Panc1 (cell line): ENCODE results near the gene HMGN2. TPM values are rescaled to one million over a fixed set of nuclear protein-coding genes. Genes with fewer than 3 reads are reported as not detected.
A peak's percentile ranks its signal among the peaks of the same experiment; 100 is the strongest.
"Not testable (repeated sequence)": the region's sequence is repeated elsewhere in the genome, so short reads cannot be mapped to it uniquely, and the experiment has no call there.

ENCODE experiments used
- ATAC-seq: fragments of 200-7000 bp; cut with Tn5 transposase; 2 replicates; pipeline ENCODE4 v1.9.1; 2020; ENCODE audit warnings: mild to moderate bottlenecking, moderate library complexity
- BruUV-seq: library from RNA; stranded (reverse); fragments of 400-500 nt; replicated peaks from 2 replicates; lab custom pipeline; 2021; lab: Mats Ljungman, UMichigan
- CTCF ChIA-PET: fragments of 300-600 bp; sonication (Branson Sonifier 250); formaldehyde crosslinking; loops from one replicate; lab custom pipeline; 2022; ENCODE audit warnings: antibody characterized with exemption; lab: Charles Lee
- POLR2A ChIA-PET: fragments of 300-600 bp; sonication (Branson Sonifier 250); formaldehyde crosslinking; loops from one replicate; lab custom pipeline; 2022; ENCODE audit warnings: antibody characterized with exemption; lab: Charles Lee
- DNase-seq: peaks from one replicate; pipeline ENCODE4 v3.0.0-alpha.2; 2010; ENCODE audit warnings: low read depth, low spot score
- H3K27ac ChIP-seq: 2 replicates; pipeline ENCODE4 v1.5.1; 2011; ENCODE audit warnings: mild to moderate bottlenecking, low read length, inconsistent platforms
- H3K27me3 ChIP-seq: fragments of 200-500 bp; sonication (Bioruptor generic); 2 replicates; pipeline ENCODE4 v1.6.0; 2014; ENCODE audit warnings: low read length, inconsistent platforms; ENCODE audit not compliant: control insufficient read depth, insufficient read depth
- H3K36me3 ChIP-seq: fragments of 200-500 bp; sonication (Bioruptor generic); 2 replicates; pipeline ENCODE4 v1.5.1; 2014; ENCODE audit warnings: inconsistent platforms, mild to moderate bottlenecking, low read length, moderate library complexity; ENCODE audit not compliant: control insufficient read depth, insufficient read depth
- H3K4me1 ChIP-seq: 2 replicates; pipeline ENCODE4 v1.5.1; 2011; ENCODE audit warnings: inconsistent platforms, mild to moderate bottlenecking, low read length, moderate library complexity; ENCODE audit not compliant: control insufficient read depth, insufficient read depth
- H3K4me3 ChIP-seq, 2 experiments: 2 replicates each; pipeline ENCODE4 v1.5.1; 2011 to 2012; ENCODE audit warnings: low read depth in 2 of 2, low read length in 2 of 2, mild to moderate bottlenecking in 2 of 2, inconsistent platforms in 1 of 2, moderate library complexity in 1 of 2
- H3K9me3 ChIP-seq: fragments of 200-500 bp; sonication (Bioruptor generic); 2 replicates; pipeline ENCODE4 v1.5.1; 2014; ENCODE audit warnings: low read depth, mild to moderate bottlenecking, inconsistent platforms, low read length, moderate library complexity; ENCODE audit not compliant: control insufficient read depth, insufficient read depth
- POLR2AphosphoS5 ChIP-seq: IDR thresholded peaks from 2 replicates; pipeline ENCODE4 v1.6.1; 2012; ENCODE audit warnings: mild to moderate bottlenecking, low read depth, low read length, moderate library complexity
- SIN3A ChIP-seq: IDR thresholded peaks from 2 replicates; pipeline ENCODE4 v1.6.1; 2012; ENCODE audit warnings: low read depth, mild to moderate bottlenecking, low read length, moderate library complexity, borderline replicate concordance; ENCODE audit not compliant: insufficient read depth
- TCF7L2 ChIP-seq: IDR thresholded peaks from 2 replicates; pipeline ENCODE4 v1.6.1; 2011; ENCODE audit warnings: mild to moderate bottlenecking, low read depth, low read length, inconsistent platforms
- in situ Hi-C: cut with HindIII; loops from 2 replicates; pipeline ENCODE4 v1.10.0; 2016; ENCODE audit warnings: low sequenced_read_pairs, low pct_unique_long_range_greater_than_20kb
- intact Hi-C: fragments of 100-400 bp; cut with micrococcal nuclease; formaldehyde crosslinking; loops from one replicate; pipeline ENCODE4 v1.10.0; 2022; ENCODE audit not compliant: unreplicated experiment
- total RNA-seq: library from RNA; stranded (reverse); gene quantifications from one replicate; pipeline ENCODE4 v1.2.1, GENCODE V29; 2021; ENCODE audit not compliant: unreplicated experiment
- TF ChIP-seq, protein P1 (sequence below): fragments of 450-650 bp; IDR thresholded peaks from 2 replicates; pipeline ENCODE4 v1.5.1; 2017; ENCODE audit warnings: mild to moderate bottlenecking
- TF ChIP-seq, protein P2 (sequence below), 2 experiments: IDR thresholded peaks; 2 replicates each; pipeline ENCODE4 v1.6.1; 2011 to 2012; ENCODE audit warnings: low read depth in 2 of 2, control low read depth in 1 of 2, low read length in 1 of 2, mild to moderate bottlenecking in 1 of 2, moderate library complexity in 1 of 2; ENCODE audit not compliant: insufficient read depth in 1 of 2

Gene HMGN2
- total RNA-seq, 1 experiment from 2014 or later, result 496 TPM

DNA sequence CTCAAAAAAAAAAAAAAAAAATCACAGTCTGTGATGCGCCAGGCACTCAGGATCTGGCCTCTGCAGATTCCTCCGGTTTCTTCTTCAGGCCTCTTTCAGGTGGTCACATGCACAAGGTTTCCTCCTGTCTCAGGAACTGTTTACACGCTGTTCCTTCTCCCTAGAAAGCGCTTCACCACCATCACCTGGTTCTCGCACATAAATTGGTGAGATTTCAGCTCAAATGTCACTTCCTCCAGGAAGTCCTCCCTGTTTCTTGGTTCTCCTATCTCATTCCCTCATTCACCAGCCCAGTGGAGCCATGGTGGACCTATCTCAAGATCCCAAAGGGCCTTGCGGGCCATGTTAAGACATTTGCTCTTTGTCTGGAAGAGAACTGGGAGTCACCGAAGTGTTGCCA, 26.7 kb downstream of the HMGN2 start:
- ChIA-PET CTCF (interaction anchor here (0.7 kb wide), 1 partner anchor 27 kb away, joined by 4 read pairs; no protein-coding TSS in a partner anchor), POLR2A (no interaction called here)
- H3K27ac ChIP-seq, result no peak overlapping the region
- DNase-seq (no peak), ATAC-seq (no peak)
- in situ Hi-C loops (no loop called here), intact Hi-C loops (no loop called here)
- TF ChIP-seq, protein P1, sequence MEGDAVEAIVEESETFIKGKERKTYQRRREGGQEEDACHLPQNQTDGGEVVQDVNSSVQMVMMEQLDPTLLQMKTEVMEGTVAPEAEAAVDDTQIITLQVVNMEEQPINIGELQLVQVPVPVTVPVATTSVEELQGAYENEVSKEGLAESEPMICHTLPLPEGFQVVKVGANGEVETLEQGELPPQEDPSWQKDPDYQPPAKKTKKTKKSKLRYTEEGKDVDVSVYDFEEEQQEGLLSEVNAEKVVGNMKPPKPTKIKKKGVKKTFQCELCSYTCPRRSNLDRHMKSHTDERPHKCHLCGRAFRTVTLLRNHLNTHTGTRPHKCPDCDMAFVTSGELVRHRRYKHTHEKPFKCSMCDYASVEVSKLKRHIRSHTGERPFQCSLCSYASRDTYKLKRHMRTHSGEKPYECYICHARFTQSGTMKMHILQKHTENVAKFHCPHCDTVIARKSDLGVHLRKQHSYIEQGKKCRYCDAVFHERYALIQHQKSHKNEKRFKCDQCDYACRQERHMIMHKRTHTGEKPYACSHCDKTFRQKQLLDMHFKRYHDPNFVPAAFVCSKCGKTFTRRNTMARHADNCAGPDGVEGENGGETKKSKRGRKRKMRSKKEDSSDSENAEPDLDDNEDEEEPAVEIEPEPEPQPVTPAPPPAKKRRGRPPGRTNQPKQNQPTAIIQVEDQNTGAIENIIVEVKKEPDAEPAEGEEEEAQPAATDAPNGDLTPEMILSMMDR, result no peak
- TF ChIP-seq, protein P2, sequence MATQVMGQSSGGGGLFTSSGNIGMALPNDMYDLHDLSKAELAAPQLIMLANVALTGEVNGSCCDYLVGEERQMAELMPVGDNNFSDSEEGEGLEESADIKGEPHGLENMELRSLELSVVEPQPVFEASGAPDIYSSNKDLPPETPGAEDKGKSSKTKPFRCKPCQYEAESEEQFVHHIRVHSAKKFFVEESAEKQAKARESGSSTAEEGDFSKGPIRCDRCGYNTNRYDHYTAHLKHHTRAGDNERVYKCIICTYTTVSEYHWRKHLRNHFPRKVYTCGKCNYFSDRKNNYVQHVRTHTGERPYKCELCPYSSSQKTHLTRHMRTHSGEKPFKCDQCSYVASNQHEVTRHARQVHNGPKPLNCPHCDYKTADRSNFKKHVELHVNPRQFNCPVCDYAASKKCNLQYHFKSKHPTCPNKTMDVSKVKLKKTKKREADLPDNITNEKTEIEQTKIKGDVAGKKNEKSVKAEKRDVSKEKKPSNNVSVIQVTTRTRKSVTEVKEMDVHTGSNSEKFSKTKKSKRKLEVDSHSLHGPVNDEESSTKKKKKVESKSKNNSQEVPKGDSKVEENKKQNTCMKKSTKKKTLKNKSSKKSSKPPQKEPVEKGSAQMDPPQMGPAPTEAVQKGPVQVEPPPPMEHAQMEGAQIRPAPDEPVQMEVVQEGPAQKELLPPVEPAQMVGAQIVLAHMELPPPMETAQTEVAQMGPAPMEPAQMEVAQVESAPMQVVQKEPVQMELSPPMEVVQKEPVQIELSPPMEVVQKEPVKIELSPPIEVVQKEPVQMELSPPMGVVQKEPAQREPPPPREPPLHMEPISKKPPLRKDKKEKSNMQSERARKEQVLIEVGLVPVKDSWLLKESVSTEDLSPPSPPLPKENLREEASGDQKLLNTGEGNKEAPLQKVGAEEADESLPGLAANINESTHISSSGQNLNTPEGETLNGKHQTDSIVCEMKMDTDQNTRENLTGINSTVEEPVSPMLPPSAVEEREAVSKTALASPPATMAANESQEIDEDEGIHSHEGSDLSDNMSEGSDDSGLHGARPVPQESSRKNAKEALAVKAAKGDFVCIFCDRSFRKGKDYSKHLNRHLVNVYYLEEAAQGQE (IDR thresholded peaks at IDR 0.05; ENCODE audit: insufficient read depth in 1 of 2, low read depth in 2 of 2, low read length in 1 of 2), result no peak
- no peak for TF ChIP-seq SIN3A
- TF ChIP-seq POLR2AphosphoS5, result no peak
- TF ChIP-seq TCF7L2, result no peak
- no peaks in the 10 kb centered on the region for H3K9me3 ChIP-seq
- H3K27me3 ChIP-seq, result no peaks in the 10 kb centered on the region
- H3K4me1 ChIP-seq, result peaks cover 9% of the 10 kb centered on the region
- BruUV-seq, result TSS peak; percentile 95
- H3K4me3 ChIP-seq, result no peak overlapping the region
- no peaks in the 10 kb centered on the region for H3K36me3 ChIP-seq

DNA sequence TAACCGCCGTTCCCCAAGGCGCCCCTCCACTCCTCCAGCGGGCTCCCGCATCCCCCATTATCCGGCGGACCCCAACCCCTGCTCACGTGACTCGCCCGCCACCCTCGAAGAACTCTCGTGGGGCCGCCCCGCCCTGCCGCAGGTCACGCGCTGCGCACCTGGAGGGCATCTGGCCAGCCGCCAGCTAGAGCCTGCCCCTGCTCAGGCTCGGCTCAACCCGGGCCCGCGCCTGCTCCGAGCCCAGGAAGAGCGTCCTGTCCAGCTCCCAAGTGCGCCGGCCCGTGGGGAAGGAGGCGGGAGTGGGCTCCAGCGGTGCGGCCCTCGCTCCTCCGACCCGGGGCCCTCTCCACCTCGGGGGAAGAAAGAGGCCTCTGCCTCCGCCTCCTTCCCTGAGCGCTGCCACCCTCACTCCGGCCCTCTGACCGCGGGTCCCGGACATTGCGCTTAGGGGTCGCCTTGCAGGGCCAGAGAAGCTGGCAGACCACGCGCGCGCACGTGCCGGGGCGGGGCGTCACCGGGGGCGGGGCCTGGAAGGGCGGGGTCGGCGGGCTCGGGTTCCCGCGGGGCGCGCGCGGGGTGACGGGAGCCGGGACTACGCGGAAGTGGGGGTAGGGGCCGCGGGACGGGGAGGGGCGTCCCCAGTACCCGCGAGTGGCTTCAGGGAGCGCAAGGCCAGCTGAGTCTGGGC, 28.4 kb downstream of the HMGN2 start:
- H3K4me3 ChIP-seq, result peak overlapping the region; percentile 61 to 78
- no peaks in the 10 kb centered on the region for H3K27me3 ChIP-seq
- CTCF ChIA-PET, result interaction anchor here (0.6 to 1.3 kb wide), 6 partner anchors 30 to 381 kb away, joined by 3 to 5 read pairs (median 4); no protein-coding TSS in a partner anchor
- POLR2A ChIA-PET, result interaction anchor here (0.7 to 1.3 kb wide), 6 partner anchors 16 to 271 kb away, joined by 4 to 15 read pairs (median 5); no protein-coding TSS in a partner anchor
- in situ Hi-C loops (no loop called here), intact Hi-C loops (no loop called here)
- peak; percentile 39 for DNase-seq
- BruUV-seq, result no TSS peak
- peak; percentile 4; the same call in 1 of the 2 replicates for TF ChIP-seq TCF7L2
- TF ChIP-seq, protein P1, result no peak; the same call in 1 of the 2 replicates
- peaks cover 9% of the 10 kb centered on the region for H3K4me1 ChIP-seq
- H3K27ac ChIP-seq, result peak overlapping the region; percentile 97
- peak; percentile 90 for ATAC-seq
- H3K9me3 ChIP-seq, result no peaks in the 10 kb centered on the region
- H3K36me3 ChIP-seq, result no peaks in the 10 kb centered on the region

DNA sequence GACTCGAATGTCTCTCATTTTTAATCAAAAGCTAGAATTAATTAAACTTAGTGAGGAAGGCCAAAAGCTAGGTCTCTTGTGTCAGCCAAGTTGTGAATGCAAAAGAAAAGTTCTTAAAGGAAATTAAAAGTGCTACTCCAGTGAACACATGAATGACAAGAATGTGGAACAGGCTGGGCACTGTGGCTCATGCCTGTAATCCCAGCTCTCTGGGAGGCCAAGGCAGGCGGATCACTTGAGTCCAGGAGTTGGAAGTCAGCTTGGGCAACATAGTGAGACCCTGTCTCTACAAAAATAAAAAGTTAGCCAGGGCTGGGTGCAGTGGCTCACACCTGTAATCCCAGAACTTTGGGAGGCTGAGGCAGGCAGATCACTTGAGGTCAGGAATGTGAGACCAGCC, 38.5 kb downstream of the HMGN2 start:
- POLR2A ChIA-PET, H3K9me3 ChIP-seq, H3K36me3 ChIP-seq, H3K27me3 ChIP-seq, ATAC-seq, in situ Hi-C loops, H3K4me1 ChIP-seq, DNase-seq, intact Hi-C loops, BruUV-seq, CTCF ChIA-PET, H3K4me3 ChIP-seq, H3K27ac ChIP-seq: not testable (repeated sequence)

DNA sequence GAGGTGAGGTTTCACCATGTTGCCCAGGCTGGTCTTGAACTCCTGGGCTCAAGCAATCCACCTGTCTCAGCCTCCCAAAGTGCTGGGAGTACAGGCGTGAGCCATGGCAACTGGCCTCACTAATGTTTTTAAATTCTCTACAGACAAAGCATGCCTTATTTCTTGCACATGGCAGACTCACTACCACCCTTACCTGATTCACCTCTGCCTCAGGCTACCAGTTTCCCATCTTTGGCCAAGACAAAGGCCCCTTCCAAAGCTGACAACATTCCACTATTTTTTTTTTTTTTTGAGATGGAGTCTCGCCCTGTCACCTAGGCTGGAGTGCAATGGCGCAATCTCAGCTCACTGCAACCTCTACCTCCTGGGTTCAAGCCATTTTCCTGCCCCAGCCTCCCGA, 43.6 kb downstream of the HMGN2 start:
- POLR2A ChIA-PET, result interaction anchor here (0.7 kb wide), 2 partner anchors 76 to 242 kb away, joined by 3 to 4 read pairs; no protein-coding TSS in a partner anchor
- CTCF ChIA-PET, H3K27me3 ChIP-seq, intact Hi-C loops, ATAC-seq, H3K27ac ChIP-seq, H3K4me1 ChIP-seq, BruUV-seq, H3K4me3 ChIP-seq, H3K36me3 ChIP-seq, in situ Hi-C loops, H3K9me3 ChIP-seq, DNase-seq: not testable (repeated sequence)
